ENCODE results near the gene CD34.

DNA sequence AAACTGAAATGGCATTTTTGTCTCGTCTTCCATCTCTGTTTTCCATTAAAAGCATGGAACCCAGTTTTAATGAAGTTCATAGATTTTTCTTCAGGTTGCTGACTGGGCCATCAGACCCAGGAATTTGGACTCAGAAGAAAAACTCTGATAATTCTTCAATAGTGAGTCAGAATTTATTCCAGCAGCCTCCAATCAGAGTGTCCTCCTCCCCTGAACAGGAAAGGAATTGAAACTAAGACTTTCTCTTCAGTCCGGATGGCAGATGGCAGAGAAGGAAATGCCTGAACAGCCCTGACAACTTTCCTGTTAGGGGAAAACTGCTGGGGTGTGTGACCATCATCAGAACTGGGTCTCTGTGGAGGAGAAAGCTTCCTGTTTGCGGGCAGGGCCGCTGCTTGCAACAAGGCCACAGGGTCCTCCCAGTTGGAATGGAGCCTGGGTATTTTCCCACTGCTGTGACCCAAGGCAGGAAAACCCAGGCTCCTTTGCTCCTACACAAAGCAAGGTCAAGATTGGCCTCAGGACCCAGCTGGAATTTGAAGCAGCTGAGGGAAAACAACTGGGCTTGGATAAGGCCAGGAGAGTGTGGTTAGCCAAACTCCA is 20.7 kb downstream of the CD34 start:
- no peak for TF ChIP-seq POLR2A (IDR thresholded peaks at IDR 0.05; ENCODE audit: low read length)
- no peak for TF ChIP-seq GATA1 (IDR thresholded peaks at IDR 0.05; ENCODE audit: low read depth, low read length)
